ENCODE data around the gene ARL3. TPM values are rescaled to one million over a fixed set of nuclear protein-coding genes. Genes with fewer than 3 reads are reported as not detected.
"Not testable (repeated sequence)": the region's sequence is repeated elsewhere in the genome, so short reads cannot be mapped to it uniquely, and the experiment has no call there.

Gene ARL3
- total RNA-seq, 2 donors from 2014 or later: 4.8 to 5.6 TPM

- Histone ChIP-seq H3K27ac (no peak overlapping the region), H3K9me3 (no peaks in the 10 kb centered on the region), H3K4me3 (no peak overlapping the region), H3K36me3 (no peaks in the 10 kb centered on the region), H3K9ac (ENCODE audit: low read depth in 2 of 2, low read length in 2 of 2) (no peak overlapping the region), H3K4me1 (no peaks in the 10 kb centered on the region), H3K27me3 (no peaks in the 10 kb centered on the region)
- TF ChIP-seq CTCF (IDR thresholded peaks at IDR 0.05): no peak
- intact Hi-C loops (cut with DNase I): no loop called here
- no peak for DNase-seq
Observed at GRCh38 chr10:102721954-102722353, 7.8 kb upstream of the ARL3 start.

- no peak overlapping the region for H3K4me3 ChIP-seq
- no peaks in the 10 kb centered on the region for H3K9me3 ChIP-seq
- no peak overlapping the region for H3K9ac ChIP-seq (ENCODE audit: low read depth in 2 of 2, low read length in 2 of 2)
- intact Hi-C loops (cut with DNase I): no loop called here
- TF ChIP-seq CTCF (IDR thresholded peaks at IDR 0.05): no peak
- H3K4me1 ChIP-seq: no peaks in the 10 kb centered on the region
- DNase-seq: no peak
- no peak overlapping the region for H3K27ac ChIP-seq
- no peaks in the 10 kb centered on the region for H3K27me3 ChIP-seq
- no peaks in the 10 kb centered on the region for H3K36me3 ChIP-seq
Observed at GRCh38 chr10:102720775-102721301, 6.6 kb upstream of the ARL3 start.

GRCh38 chr10:102720337-102720736, 6.1 kb upstream of the ARL3 start:
- H3K27me3 ChIP-seq: no peaks in the 10 kb centered on the region
- H3K4me3 ChIP-seq: no peak overlapping the region
- DNase-seq: no peak
- H3K4me1 ChIP-seq: peaks cover 2% of the 10 kb centered on the region
- no peak overlapping the region for H3K27ac ChIP-seq
- no peaks in the 10 kb centered on the region for H3K9me3 ChIP-seq
- intact Hi-C loops (cut with DNase I): no loop called here
- no peak for TF ChIP-seq CTCF (IDR thresholded peaks at IDR 0.05)
- no peaks in the 10 kb centered on the region for H3K36me3 ChIP-seq
- H3K9ac ChIP-seq (ENCODE audit: low read depth in 2 of 2, low read length in 2 of 2): no peak overlapping the region

- no peak for DNase-seq
- Histone ChIP-seq H3K27me3 (no peaks in the 10 kb centered on the region), H3K36me3 (no peaks in the 10 kb centered on the region), H3K4me3 (no peak overlapping the region), H3K9me3 (no peaks in the 10 kb centered on the region), H3K27ac (no peak overlapping the region), H3K4me1 (peaks cover 5% of the 10 kb centered on the region), H3K9ac (ENCODE audit: low read depth in 2 of 2, low read length in 2 of 2) (no peak overlapping the region)
- intact Hi-C loops (cut with DNase I): no loop called here
- no peak for TF ChIP-seq CTCF (IDR thresholded peaks at IDR 0.05)
Observed at GRCh38 chr10:102718220-102718619, 4.0 kb upstream of the ARL3 start.

GRCh38 chr10:102716900-102717565, 2.8 kb upstream of the ARL3 start:
- H3K27me3 ChIP-seq; H3K9me3 ChIP-seq; H3K9ac ChIP-seq (ENCODE audit: low read depth in 2 of 2, low read length in 2 of 2); H3K36me3 ChIP-seq; intact Hi-C loops (cut with DNase I); H3K4me1 ChIP-seq; H3K27ac ChIP-seq; H3K4me3 ChIP-seq; DNase-seq: not testable (repeated sequence)

GRCh38 chr10:102715880-102716279, 1.7 kb upstream of the ARL3 start:
- no peak for DNase-seq
- Histone ChIP-seq H3K36me3 (no peaks in the 10 kb centered on the region), H3K27ac (no peak overlapping the region), H3K4me1 (peaks cover 5% of the 10 kb centered on the region), H3K9ac (ENCODE audit: low read depth in 2 of 2, low read length in 2 of 2) (no peak overlapping the region), H3K4me3 (no peak overlapping the region), H3K9me3 (no peaks in the 10 kb centered on the region), H3K27me3 (no peaks in the 10 kb centered on the region)
- intact Hi-C loops (cut with DNase I): no loop called here
- no peak for TF ChIP-seq CTCF (IDR thresholded peaks at IDR 0.05)

Data from colonic mucosa (tissue), 4 donors.